ENCODE data around the gene JHY.

The JHY gene

DNA sequence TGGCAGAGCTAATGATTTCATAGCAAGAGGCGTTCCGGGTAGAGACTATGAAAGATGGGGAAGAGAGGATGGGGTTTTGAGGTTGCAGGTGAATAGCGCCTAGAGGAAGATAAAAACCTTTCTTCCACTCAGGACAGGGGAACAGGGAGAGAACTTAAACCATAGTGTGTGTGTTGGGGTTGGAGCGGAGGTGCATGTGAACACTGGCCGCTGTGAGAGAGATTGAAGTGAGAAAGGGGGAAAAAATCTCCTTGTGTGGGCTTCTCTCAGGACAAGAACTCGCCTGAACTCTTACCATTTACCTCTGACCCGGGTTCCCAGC lies 95.7 kb downstream of the JHY start:
- Histone ChIP-seq H3K9me3 (ENCODE audit: insufficient read depth, low read depth, low read length) (no peaks in the 10 kb centered on the region), H3F3A (ENCODE audit: low read depth) (no peaks in the 10 kb centered on the region), H4K20me1 (ENCODE audit: insufficient read depth, low read length, poor library complexity, severe bottlenecking) (no peaks in the 10 kb centered on the region), H3K36me3 (ENCODE audit: insufficient read depth, low read length) (no peaks in the 10 kb centered on the region), H3K9me2 (replicated peaks; ENCODE audit: low read depth, low read length) (no peaks in the 10 kb centered on the region), H3K4me1 (ENCODE audit: insufficient read depth, low read length, poor library complexity, severe bottlenecking) (no peaks in the 10 kb centered on the region), H3K9ac (ENCODE audit: low read depth, low read length, poor library complexity, severe bottlenecking) (no peak overlapping the region), H2AFZ (ENCODE audit: low read length) (no peak overlapping the region), H3K4me2 (ENCODE audit: low read depth, low read length, poor library complexity, severe bottlenecking) (no peak overlapping the region), H3K4me3 (ENCODE audit: low read length, poor library complexity, severe bottlenecking) (no peak overlapping the region), H3K79me2 (ENCODE audit: insufficient read depth, low read length) (no peaks in the 10 kb centered on the region), H3K27me3 (ENCODE audit: insufficient read depth, low read length, poor library complexity, severe bottlenecking) (no peaks in the 10 kb centered on the region)
- TF ChIP-seq EZH2phosphoT487 (IDR thresholded peaks at IDR 0.05; ENCODE audit: borderline replicate concordance): no peak
- TF ChIP-seq CTCF (conservative IDR thresholded peaks at IDR 0.05; ENCODE audit: low read length): no peak

GRCh38 chr11:122979103-122979814 lies 96.7 kb downstream of the JHY start:
- no peaks in the 10 kb centered on the region for H4K20me1 ChIP-seq (ENCODE audit: insufficient read depth, low read length, poor library complexity, severe bottlenecking)
- no peak for TF ChIP-seq CTCF (conservative IDR thresholded peaks at IDR 0.05; ENCODE audit: low read length)
- TF ChIP-seq EZH2phosphoT487 (IDR thresholded peaks at IDR 0.05; ENCODE audit: borderline replicate concordance): no peak
- no peaks in the 10 kb centered on the region for H3K9me2 ChIP-seq (replicated peaks; ENCODE audit: low read depth, low read length)
- H3K4me1 ChIP-seq (ENCODE audit: insufficient read depth, low read length, poor library complexity, severe bottlenecking): no peaks in the 10 kb centered on the region
- H3K9me3 ChIP-seq (ENCODE audit: insufficient read depth, low read depth, low read length): no peaks in the 10 kb centered on the region
- no peak overlapping the region for H3K4me2 ChIP-seq (ENCODE audit: low read depth, low read length, poor library complexity, severe bottlenecking)
- no peak overlapping the region for H2AFZ ChIP-seq (ENCODE audit: low read length)
- no peak overlapping the region for H3K9ac ChIP-seq (ENCODE audit: low read depth, low read length, poor library complexity, severe bottlenecking)
- no peak overlapping the region for H3K4me3 ChIP-seq (ENCODE audit: low read length, poor library complexity, severe bottlenecking)
- no peaks in the 10 kb centered on the region for H3F3A ChIP-seq (ENCODE audit: low read depth)
- H3K79me2 ChIP-seq (ENCODE audit: insufficient read depth, low read length): no peaks in the 10 kb centered on the region
- no peaks in the 10 kb centered on the region for H3K36me3 ChIP-seq (ENCODE audit: insufficient read depth, low read length)
- H3K27me3 ChIP-seq (ENCODE audit: insufficient read depth, low read length, poor library complexity, severe bottlenecking): no peaks in the 10 kb centered on the region

DNA sequence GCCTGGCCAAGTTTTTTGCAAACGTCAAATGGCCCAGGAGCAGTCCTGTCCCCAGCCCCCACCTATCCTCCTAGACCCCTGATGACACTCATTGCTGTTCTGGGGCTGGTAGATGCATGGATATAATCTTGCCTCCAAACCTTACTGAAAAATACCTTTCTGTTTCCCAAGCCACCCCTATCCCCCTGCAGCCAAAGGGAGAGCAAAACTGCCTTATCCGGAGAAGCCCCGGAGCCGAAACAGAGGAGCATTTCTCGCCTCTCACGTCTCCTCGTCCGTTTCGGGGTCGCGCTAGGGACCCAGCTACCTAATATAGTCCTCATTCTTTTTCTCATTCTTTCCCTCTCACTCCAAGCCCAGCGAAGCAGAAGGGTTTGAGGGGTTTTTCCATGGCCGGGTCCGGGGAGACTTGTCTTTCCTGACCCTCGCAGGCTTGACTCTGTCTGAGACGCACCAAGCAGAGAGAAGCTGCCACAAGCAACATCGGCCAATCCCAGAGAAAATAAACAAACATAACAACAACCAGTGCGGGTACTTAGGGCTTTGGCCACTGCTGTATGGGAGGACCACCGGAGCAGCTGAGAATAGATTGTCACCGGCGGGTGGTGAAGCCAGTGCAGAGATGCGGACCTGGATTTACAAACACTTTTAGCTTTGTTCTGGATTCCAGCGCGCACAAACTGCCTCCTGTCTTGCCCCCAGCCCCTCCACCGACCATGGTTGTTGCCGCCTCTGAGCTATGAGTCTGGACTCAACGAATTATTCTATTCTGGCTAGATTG lies 97.4 kb downstream of the JHY start:
- no peaks in the 10 kb centered on the region for H3K27me3 ChIP-seq (ENCODE audit: insufficient read depth, low read length, poor library complexity, severe bottlenecking)
- H3K79me2 ChIP-seq (ENCODE audit: insufficient read depth, low read length): no peaks in the 10 kb centered on the region

More for the DNA sequence above, 97.4 kb downstream of the JHY start:
- H3K9ac ChIP-seq (ENCODE audit: low read depth, low read length, poor library complexity, severe bottlenecking): no peak overlapping the region
- H2AFZ ChIP-seq (ENCODE audit: low read length): no peak overlapping the region
- H3F3A ChIP-seq (ENCODE audit: low read depth): no peaks in the 10 kb centered on the region
- H3K4me3 ChIP-seq (ENCODE audit: low read length, poor library complexity, severe bottlenecking): no peak overlapping the region
- H3K4me2 ChIP-seq (ENCODE audit: low read depth, low read length, poor library complexity, severe bottlenecking): no peak overlapping the region
- H3K9me3 ChIP-seq (ENCODE audit: insufficient read depth, low read depth, low read length): no peaks in the 10 kb centered on the region
- H3K36me3 ChIP-seq (ENCODE audit: insufficient read depth, low read length): no peaks in the 10 kb centered on the region
- no peaks in the 10 kb centered on the region for H4K20me1 ChIP-seq (ENCODE audit: insufficient read depth, low read length, poor library complexity, severe bottlenecking)
- no peaks in the 10 kb centered on the region for H3K9me2 ChIP-seq (replicated peaks; ENCODE audit: low read depth, low read length)
- H3K4me1 ChIP-seq (ENCODE audit: insufficient read depth, low read length, poor library complexity, severe bottlenecking): no peaks in the 10 kb centered on the region
- TF ChIP-seq EZH2phosphoT487 (IDR thresholded peaks at IDR 0.05; ENCODE audit: borderline replicate concordance) (no peak), CTCF (conservative IDR thresholded peaks at IDR 0.05; ENCODE audit: low read length) (no peak)
